Midbrain (tissue), 1 donor: Measurements from ENCODE around the gene XRCC1.
A peak's percentile ranks its signal among the peaks of the same experiment; 100 is the strongest.

Experiments
- DNase-seq: peaks from one replicate; lab custom pipeline; 2025; lab: John Stamatoyannopoulos, UW

XRCC1 gene, protein sequence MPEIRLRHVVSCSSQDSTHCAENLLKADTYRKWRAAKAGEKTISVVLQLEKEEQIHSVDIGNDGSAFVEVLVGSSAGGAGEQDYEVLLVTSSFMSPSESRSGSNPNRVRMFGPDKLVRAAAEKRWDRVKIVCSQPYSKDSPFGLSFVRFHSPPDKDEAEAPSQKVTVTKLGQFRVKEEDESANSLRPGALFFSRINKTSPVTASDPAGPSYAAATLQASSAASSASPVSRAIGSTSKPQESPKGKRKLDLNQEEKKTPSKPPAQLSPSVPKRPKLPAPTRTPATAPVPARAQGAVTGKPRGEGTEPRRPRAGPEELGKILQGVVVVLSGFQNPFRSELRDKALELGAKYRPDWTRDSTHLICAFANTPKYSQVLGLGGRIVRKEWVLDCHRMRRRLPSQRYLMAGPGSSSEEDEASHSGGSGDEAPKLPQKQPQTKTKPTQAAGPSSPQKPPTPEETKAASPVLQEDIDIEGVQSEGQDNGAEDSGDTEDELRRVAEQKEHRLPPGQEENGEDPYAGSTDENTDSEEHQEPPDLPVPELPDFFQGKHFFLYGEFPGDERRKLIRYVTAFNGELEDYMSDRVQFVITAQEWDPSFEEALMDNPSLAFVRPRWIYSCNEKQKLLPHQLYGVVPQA

DNA sequence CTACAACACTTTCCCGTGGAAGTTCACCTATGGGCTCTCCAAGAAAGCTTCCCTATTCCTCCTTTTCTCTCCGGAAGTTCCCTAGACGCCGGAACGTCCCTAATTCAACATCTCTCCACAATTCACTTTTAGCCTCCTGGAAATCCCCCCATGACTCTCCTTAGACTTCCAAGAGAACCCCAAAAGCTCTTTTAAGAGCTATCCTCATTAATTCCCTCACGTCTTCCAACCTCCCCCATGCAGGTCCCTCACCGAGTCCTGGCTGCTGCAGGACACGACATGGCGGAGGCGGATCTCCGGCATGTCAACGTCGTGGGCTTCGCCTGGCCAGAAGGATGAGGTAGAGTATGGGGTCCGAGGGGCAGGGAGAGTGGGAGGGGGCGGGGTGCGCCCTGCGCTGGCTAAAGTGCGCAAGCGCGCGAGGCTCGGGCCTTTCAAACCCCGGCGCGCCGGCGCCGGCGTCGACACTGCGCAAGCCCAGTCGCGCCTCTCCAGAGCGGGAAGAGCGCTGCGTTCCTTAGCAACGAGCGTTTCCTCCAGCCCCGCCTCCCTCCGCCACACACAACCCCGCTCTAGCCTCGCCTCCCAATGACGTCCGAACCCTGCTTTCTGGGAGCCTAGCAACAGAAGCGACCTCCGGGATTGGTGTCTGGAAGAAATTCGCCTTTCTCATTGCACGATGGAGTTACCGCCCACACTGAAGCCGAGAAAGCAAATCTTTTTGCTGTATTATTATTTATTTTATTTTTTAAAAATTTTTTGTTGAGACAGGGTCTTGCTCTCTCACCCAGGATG lies at the start of gene XRCC1, which contains the start of gene PINLYP:
XRCC1 (minus strand) TSS at position 372 of the 795 bp plus-strand sequence; CDS start at position 303, 69 bp downstream.
PINLYP (plus strand) TSS at position 646 of the 795 bp plus-strand sequence. CDS start 1,391 bp downstream, outside the sequence.
- peak; percentile 96 for DNase-seq

DNA sequence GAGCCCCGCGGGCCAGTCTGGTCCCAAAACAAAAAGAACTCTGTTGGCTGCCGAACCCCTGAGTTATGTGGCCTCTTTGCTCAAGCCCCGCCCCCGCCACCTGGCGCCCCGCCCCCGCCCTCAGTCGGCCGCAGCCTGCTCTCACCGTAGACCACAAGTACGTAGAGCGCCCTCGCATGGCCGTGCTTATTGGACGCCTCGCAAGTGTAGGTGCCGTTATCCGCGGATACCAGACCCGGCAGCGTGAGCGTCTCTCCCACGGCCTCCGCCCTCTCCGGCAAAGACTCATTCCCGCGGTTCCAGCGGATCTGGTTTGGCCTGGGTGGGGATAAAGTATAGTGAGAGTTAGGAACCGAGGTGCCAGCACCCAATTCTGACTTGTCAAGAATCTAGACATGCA lies 49.6 kb upstream of the XRCC1 start:
- DNase-seq: no peak

- no peak for DNase-seq
These were observed 48.8 kb upstream of the XRCC1 start for GRCh38 chr19:43623889-43624670.

DNA sequence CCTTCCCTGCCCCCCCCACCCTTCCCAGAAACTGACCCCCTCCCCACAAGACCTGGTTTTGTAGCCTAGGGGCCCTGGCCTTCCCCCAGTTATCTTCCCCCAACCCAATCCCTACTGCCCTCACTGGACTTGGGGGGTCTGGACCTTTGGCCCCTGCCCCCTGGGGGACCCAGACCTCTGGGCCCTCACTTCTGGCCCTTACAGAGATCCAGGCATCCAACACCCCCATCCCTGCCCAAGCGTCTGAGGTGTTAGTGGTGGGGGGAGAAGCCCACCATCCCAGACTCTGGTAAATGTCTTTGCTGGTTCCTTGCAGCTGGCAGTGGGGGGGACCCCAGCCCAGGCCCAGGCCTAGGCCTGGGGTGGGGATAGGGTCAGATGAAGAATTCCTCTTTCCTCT lies 47.6 kb upstream of the XRCC1 start:
- DNase-seq: no peak

DNA sequence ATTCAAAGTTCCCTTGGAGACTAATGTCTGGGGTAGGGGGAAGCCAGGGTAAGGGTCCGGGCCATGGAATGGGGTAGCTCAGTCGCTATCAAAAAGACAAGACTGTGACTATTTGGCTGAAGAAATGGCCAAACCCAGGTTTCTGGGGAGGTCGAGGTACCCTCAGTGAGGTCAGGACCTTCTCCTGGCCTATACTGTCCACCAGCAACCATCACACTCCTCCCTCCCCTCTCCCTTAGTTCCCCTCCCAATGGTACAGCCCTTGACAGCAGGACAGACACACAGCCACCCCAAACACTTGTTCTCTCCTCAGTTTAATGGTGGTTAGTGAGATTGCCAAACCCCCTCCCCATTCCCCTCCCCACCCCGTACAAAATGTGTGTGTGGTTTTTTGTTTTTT lies 46.7 kb upstream of the XRCC1 start:
- no peak for DNase-seq

GRCh38 chr19:43620061-43621001 lies 45.0 kb upstream of the XRCC1 start:
- DNase-seq: no peak

DNA sequence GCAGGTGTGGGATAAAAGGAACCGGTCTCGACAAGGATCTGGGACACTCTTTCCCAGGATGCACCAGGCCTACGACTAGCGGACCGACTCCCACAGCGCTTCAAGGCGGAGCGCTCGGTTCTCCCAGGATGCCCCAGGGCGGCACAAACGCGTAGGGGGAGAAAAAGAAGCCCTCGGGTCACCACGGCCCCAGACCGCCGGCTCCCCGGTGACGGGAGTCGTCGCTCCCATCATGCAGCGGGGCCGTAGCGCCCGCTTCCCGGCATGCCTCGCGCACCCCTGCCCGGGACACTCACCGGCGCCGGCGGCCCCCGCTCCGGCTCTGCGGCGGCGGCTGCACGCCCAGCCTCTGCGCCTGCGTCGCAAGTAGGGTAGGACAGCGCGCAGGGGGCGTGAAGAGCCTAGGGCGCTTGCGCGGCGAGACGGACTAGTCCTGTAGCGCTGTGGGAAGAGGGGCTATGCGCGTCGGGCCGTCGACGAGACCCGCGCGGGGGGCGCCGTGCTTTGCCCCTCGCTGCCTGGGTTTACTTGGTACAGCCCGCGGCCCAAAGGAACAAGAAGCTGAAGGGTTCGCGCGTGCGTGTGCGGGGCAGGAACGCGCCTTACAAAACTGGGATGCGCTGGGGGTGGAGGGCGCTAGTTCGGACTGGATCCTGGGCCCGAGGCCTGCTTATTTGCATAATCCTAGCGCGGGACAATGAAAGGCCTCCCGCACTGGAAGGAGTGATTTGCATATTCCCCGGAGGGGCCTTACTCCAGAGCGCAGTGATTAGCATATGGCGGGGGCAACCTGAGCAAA lies 44.1 kb upstream of the XRCC1 start, which contains the start of gene ZNF428:
ZNF428 (minus strand) TSS at position 368 of the 799 bp plus-strand sequence. CDS start 5,325 bp downstream, outside the sequence.
- peak; percentile 96 for DNase-seq

DNA sequence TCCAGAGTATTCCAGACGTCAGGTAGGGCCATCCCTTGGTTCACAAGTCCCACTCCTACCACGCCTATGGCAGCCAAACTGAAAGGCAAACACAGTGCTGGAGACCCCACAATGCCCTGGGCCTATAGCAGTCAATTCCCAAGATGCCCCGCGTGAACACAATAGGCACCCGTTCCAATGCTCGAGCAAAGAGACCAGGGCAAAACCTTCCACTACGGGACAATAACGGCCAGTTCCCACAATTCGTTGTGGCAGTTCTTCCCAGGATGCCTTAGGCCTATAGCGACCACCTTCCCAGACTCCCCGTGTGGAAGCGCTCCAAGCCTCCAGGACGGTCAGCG lies 43.6 kb upstream of the XRCC1 start:
- DNase-seq: peak; percentile 73

- DNase-seq: no peak
These were observed 41.6 kb upstream of the XRCC1 start for GRCh38 chr19:43616954-43617353.

DNA sequence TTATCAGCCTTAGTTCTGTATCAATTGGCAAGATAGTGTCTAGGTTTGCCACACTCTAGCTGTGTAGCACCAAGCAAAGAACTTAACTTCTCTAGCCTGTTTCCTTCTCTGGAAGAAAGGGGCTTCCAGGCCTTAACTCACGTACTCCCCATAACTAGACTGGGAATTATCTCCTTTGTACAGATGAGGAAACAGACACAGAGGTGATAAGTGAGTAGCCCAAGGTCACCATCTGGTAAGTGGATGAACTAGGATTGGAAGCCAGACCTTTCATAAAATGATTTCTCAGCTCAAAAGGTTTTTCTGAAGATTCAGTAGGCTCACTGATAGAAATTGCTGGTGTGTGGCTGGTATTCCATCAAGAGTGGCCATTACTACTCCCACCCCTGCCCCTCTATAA lies 41.0 kb upstream of the XRCC1 start:
- no peak for DNase-seq

DNA sequence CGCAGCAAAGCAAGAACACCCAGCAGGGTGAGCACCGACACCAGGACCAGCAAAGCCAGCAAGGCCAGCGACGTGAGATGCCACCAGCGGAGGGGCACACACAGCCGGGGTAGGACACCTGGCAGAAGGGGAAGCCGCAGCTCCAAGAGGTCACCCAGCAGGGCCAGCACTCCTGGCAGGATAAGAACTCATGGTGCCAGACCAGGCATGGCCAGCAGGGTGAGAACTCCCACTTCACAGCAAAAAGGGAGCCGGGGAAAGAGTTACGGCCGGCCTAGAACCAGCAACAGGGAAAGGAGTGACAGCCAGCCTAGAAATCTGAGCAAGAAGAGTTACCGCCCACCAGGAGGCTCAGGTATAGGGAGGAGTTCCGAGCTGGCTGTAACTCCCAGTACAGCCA lies 37.0 kb upstream of the XRCC1 start:
- no peak for DNase-seq

GRCh38 chr19:43611788-43612187 lies 36.5 kb upstream of the XRCC1 start, which contains the start of gene SRRM5:
Gene SRRM5 (plus strand): TSS chr19:43612088. CDS start chr19:43612122, 34 bp downstream.
- DNase-seq: no peak

GRCh38 chr19:43610493-43610892 lies 35.2 kb upstream of the XRCC1 start:
- DNase-seq: no peak

DNA sequence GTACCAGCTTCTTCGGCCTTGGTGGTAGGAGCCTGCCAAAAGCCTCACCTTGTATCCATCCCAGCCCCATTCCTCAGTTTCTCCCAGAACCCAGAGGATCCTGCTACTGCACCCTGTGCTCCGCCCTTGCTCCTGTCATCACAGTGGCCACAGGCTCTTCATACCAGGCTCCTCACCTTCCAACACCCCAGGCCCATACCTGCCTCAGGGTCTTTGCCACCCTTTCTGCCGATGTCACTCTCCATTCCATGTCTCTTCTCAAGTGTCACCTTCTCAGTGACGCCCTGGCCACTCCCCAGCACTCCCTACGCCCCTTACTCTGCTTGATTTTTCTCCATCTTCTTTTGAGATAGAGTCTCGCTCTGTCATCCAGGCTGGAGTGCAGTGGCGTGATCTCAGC lies 34.5 kb upstream of the XRCC1 start:
- DNase-seq: no peak

DNA sequence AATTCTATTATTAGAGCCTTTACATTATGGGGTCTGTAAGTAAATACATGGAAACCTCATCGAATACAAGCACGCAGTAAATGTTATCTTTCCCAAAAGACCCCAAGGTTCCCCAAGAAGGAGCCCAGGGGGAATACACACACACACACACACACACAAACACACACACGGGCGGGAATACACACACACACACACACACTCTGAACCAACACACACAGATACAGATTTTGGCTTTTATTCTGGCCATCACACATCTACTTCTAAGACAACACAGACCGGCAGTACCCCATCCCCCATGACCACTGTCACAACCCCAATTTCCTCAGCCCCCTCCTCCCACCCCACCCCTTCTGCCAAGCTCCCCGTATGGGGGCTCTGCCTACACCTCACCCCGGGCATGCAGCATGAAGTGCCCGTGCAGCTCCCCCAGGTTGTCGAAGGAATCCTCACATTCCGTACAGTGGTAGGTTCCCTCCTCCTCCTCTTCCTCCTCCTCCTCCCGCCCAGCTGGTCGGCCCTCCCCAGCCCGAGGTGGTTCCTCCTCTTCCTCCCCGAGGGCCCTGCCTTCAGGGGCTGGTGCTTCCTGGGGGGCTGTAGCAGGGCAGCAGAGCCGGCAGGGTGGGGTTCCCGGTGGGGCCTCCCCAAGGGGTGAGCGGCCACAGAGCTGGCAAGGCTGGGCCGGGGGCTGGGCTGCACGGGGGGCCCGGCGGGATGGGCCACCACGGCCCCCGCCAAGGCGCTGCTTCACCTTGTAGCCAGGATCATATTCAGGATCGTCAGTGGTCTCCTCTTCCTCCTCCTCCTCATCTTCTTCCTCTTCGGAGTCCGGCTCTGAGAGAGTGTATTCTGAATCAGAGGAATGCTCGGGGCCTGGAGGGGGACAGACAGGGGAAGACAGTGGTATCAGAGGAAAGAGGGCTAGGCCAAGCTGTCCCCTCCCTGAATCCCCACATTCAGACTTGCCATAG lies 32.2 kb upstream of the XRCC1 start:
- no peak for DNase-seq

GRCh38 chr19:43606569-43607229 lies 31.4 kb upstream of the XRCC1 start:
- DNase-seq: no peak

GRCh38 chr19:43605875-43606568 lies 30.7 kb upstream of the XRCC1 start:
- no peak for DNase-seq
